ENCODE measurements around the gene DYNC1LI2. TPM values are rescaled to one million over a fixed set of nuclear protein-coding genes. Genes with fewer than 3 reads are reported as not detected.

Gene DYNC1LI2
- total and polyA plus RNA-seq, 2 donors (not counting 1 experiment from before 2014, with no cell fraction given) = 33.9 to 109 TPM

- peak overlapping the region in 4 of 5 experiments; percentile 63 to 92 (median 89) for H3K4me3 ChIP-seq (ENCODE audit: control extremely low read depth in 1 of 5, extremely low read depth in 1 of 5, insufficient read depth in 1 of 5, low read depth in 2 of 5, low read length in 4 of 5)
- H3K27me3 ChIP-seq (replicated peaks in 1 of 4; ENCODE audit: control extremely low read depth in 1 of 4, control insufficient read depth in 3 of 4, insufficient read depth in 4 of 4, low read length in 3 of 4) = peaks cover 0 to 14% (median 8%) of the 10 kb centered on the region in 4 experiments
- H3K9ac ChIP-seq (ENCODE audit: low read length) = peak overlapping the region; percentile 98
- ChIA-PET CTCF (interaction anchor here (0.6 to 3.0 kb wide), 13 partner anchors 10 to 345 kb away, joined by 3 to 10 read pairs (median 4); partner anchors contain the start of genes NAE1 and PDP2), POLR2A (no interaction called here)
- intact Hi-C loops (cut with micrococcal nuclease) = loop anchor here (1.0 to 10.0 kb wide), 6 partner anchors 56 to 1093 kb away; partner anchors contain the start of genes CENPT, CMTM4, NAE1 and NUTF2
- TF ChIP-seq EZH2 (IDR thresholded peaks at IDR 0.05; ENCODE audit: borderline replicate concordance, insufficient read depth, low read depth, low read length, poor library complexity, severe bottlenecking) = no peak
- peak; percentile 52 for TF ChIP-seq CTCF (IDR thresholded peaks at IDR 0.05)
- DNase-seq (no peak), ATAC-seq (ENCODE audit: low read depth) (no peak)
- no peak overlapping the region for H3K27ac ChIP-seq (ENCODE audit: low read length in 2 of 2)
- Mint-ChIP-seq H3K27me3 (peaks cover 20% of the 10 kb centered on the region), H3K27ac (peak overlapping the region; percentile 88), H3K4me1 (peaks cover 31% of the 10 kb centered on the region), H3K9me3 (ENCODE audit: insufficient read depth) (no peaks in the 10 kb centered on the region), H3K4me3 (peak overlapping the region; percentile 87)
- H3K36me3 ChIP-seq (replicated peaks in 1 of 2; ENCODE audit: control extremely low read depth in 1 of 2, control insufficient read depth in 1 of 2, extremely low read depth in 1 of 2, insufficient read depth in 2 of 2, low read length in 1 of 2) = peaks cover 0 to 14% of the 10 kb centered on the region in 2 experiments
- no peaks in the 10 kb centered on the region for H3K9me3 ChIP-seq (ENCODE audit: control extremely low read depth in 1 of 3, control insufficient read depth in 2 of 3, insufficient read depth in 1 of 3, low read length in 2 of 3)
- peak overlapping the region; percentile 98 for H2AFZ ChIP-seq (ENCODE audit: insufficient read depth, low read depth, low read length, poor library complexity, severe bottlenecking)
- 60% methylated on average over 3 of the region's 3 CpGs for WGBS (ENCODE audit: insufficient coverage)
- H3K4me1 ChIP-seq (ENCODE audit: control insufficient read depth in 2 of 2, insufficient read depth in 2 of 2, low read length in 2 of 2) = peaks cover 18 to 19% of the 10 kb centered on the region in 2 donors
- H3K4me2 ChIP-seq (replicated peaks; ENCODE audit: low read depth, low read length, poor library complexity, severe bottlenecking) = peak overlapping the region; percentile 90
- peaks cover 40% of the 10 kb centered on the region for H3K79me2 ChIP-seq (ENCODE audit: control insufficient read depth, insufficient read depth, low read length)
- H4K20me1 ChIP-seq (ENCODE audit: control insufficient read depth, insufficient read depth, low read length, poor library complexity, severe bottlenecking) = peaks cover 15% of the 10 kb centered on the region
Observed at GRCh38 chr16:66751992-66752322, 548 bp upstream of the DYNC1LI2 start.

DNA sequence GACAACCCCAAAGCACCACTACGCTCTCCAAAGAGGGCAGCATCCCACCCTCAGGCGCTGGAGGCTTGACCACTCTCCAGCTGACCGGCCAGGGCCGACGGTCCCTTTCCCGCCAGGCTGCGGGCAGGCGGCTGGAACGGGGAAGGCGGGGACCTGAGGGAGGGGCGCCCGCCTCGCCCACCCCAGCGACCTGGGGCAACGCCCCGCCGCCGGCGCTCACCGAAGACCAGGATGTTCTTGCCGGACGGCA is 431 bp downstream of the DYNC1LI2 start:
- ATAC-seq (ENCODE audit: low read depth) (no peak), DNase-seq (no peak)
- no peaks in the 10 kb centered on the region for H3K9me3 Mint-ChIP-seq (ENCODE audit: insufficient read depth)
- peak overlapping the region; percentile 13 to 85 for H3K27ac ChIP-seq (ENCODE audit: low read length in 2 of 2)
- POLR2A ChIA-PET = no interaction called here
- H3K4me3 ChIP-seq (ENCODE audit: control extremely low read depth in 1 of 5, extremely low read depth in 1 of 5, insufficient read depth in 1 of 5, low read depth in 2 of 5, low read length in 4 of 5) = peak overlapping the region; percentile 43 to 92 (median 88)
- peak overlapping the region; percentile 81 for H3K27ac Mint-ChIP-seq
- H3K79me2 ChIP-seq (ENCODE audit: control insufficient read depth, insufficient read depth, low read length) = peaks cover 43% of the 10 kb centered on the region
- TF ChIP-seq EZH2 (IDR thresholded peaks at IDR 0.05; ENCODE audit: borderline replicate concordance, insufficient read depth, low read depth, low read length, poor library complexity, severe bottlenecking) (no peak), CTCF (IDR thresholded peaks at IDR 0.05) (no peak)
- H3K4me2 ChIP-seq (replicated peaks; ENCODE audit: low read depth, low read length, poor library complexity, severe bottlenecking) = peak overlapping the region; percentile 90
- H3K4me1 ChIP-seq (ENCODE audit: control insufficient read depth in 2 of 2, insufficient read depth in 2 of 2, low read length in 2 of 2) = peaks cover 18 to 19% of the 10 kb centered on the region in 2 donors
- under 1% methylated on average over 22 of the region's 22 CpGs for WGBS (ENCODE audit: insufficient coverage)
- H3K9me3 ChIP-seq (ENCODE audit: control extremely low read depth in 1 of 3, control insufficient read depth in 2 of 3, insufficient read depth in 1 of 3, low read length in 2 of 3) = no peaks in the 10 kb centered on the region
- peaks cover 0 to 22% of the 10 kb centered on the region in 2 experiments for H3K36me3 ChIP-seq (replicated peaks in 1 of 2; ENCODE audit: control extremely low read depth in 1 of 2, control insufficient read depth in 1 of 2, extremely low read depth in 1 of 2, insufficient read depth in 2 of 2, low read length in 1 of 2)
- peaks cover 15% of the 10 kb centered on the region for H4K20me1 ChIP-seq (ENCODE audit: control insufficient read depth, insufficient read depth, low read length, poor library complexity, severe bottlenecking)
- H2AFZ ChIP-seq (ENCODE audit: insufficient read depth, low read depth, low read length, poor library complexity, severe bottlenecking) = peak overlapping the region; percentile 98
- intact Hi-C loops (cut with micrococcal nuclease) = loop anchor here (1.0 to 10.0 kb wide), 6 partner anchors 55 to 1094 kb away; partner anchors contain the start of genes CENPT, CMTM4, NAE1 and NUTF2
- peaks cover 36% of the 10 kb centered on the region for H3K4me1 Mint-ChIP-seq
- peak overlapping the region; percentile 87 for H3K4me3 Mint-ChIP-seq
- H3K27me3 Mint-ChIP-seq = peaks cover 20% of the 10 kb centered on the region
- peaks cover 0 to 11% (median 8%) of the 10 kb centered on the region in 4 experiments for H3K27me3 ChIP-seq (replicated peaks in 1 of 4; ENCODE audit: control extremely low read depth in 1 of 4, control insufficient read depth in 3 of 4, insufficient read depth in 4 of 4, low read length in 3 of 4)
- CTCF ChIA-PET = interaction anchor here (0.7 to 3.0 kb wide), 7 partner anchors 10 to 188 kb away, joined by 3 to 8 read pairs (median 5); partner anchors contain the start of genes NAE1 and PDP2
- peak overlapping the region; percentile 98 for H3K9ac ChIP-seq (ENCODE audit: low read length)
